ENCODE measurements around the gene PAAF1.

GRCh38 chr11:73907191-73907590, 30.4 kb downstream of the PAAF1 start:
- no peak for TF ChIP-seq CTCF (IDR thresholded peaks at IDR 0.05)
- no peak for TF ChIP-seq EP300 (IDR thresholded peaks at IDR 0.05)

Measured in suprapubic skin (tissue), 3 donors.